IPS-18a (cell line): ENCODE measurements around the gene TRPV2.

Source experiments
- H3K27ac ChIP-seq: one replicate; pipeline ENCODE4 v1.5.1; 2013; ENCODE audit warnings: low read length
- H3K27me3 ChIP-seq: one replicate; pipeline ENCODE4 v1.6.1; 2013; ENCODE audit warnings: mild to moderate bottlenecking, low read length; ENCODE audit not compliant: control insufficient read depth, insufficient read depth
- H3K36me3 ChIP-seq: one replicate; pipeline ENCODE4 v1.6.1; 2013; ENCODE audit warnings: low read depth, low read length; ENCODE audit not compliant: control insufficient read depth
- H3K4me1 ChIP-seq: one replicate; pipeline ENCODE4 v1.6.1; 2013; ENCODE audit warnings: low read depth, low read length; ENCODE audit not compliant: control insufficient read depth
- H3K4me3 ChIP-seq: one replicate; pipeline ENCODE4 v1.5.1; 2013; ENCODE audit warnings: low read length
- H3K9ac ChIP-seq: one replicate; pipeline ENCODE4 v1.6.1; 2013; ENCODE audit warnings: mild to moderate bottlenecking, low read length, moderate library complexity
- H3K9me3 ChIP-seq: one replicate; pipeline ENCODE4 v1.6.1; 2013; ENCODE audit warnings: low read depth, low read length; ENCODE audit not compliant: control insufficient read depth

TRPV2 gene, protein sequence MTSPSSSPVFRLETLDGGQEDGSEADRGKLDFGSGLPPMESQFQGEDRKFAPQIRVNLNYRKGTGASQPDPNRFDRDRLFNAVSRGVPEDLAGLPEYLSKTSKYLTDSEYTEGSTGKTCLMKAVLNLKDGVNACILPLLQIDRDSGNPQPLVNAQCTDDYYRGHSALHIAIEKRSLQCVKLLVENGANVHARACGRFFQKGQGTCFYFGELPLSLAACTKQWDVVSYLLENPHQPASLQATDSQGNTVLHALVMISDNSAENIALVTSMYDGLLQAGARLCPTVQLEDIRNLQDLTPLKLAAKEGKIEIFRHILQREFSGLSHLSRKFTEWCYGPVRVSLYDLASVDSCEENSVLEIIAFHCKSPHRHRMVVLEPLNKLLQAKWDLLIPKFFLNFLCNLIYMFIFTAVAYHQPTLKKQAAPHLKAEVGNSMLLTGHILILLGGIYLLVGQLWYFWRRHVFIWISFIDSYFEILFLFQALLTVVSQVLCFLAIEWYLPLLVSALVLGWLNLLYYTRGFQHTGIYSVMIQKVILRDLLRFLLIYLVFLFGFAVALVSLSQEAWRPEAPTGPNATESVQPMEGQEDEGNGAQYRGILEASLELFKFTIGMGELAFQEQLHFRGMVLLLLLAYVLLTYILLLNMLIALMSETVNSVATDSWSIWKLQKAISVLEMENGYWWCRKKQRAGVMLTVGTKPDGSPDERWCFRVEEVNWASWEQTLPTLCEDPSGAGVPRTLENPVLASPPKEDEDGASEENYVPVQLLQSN

DNA sequence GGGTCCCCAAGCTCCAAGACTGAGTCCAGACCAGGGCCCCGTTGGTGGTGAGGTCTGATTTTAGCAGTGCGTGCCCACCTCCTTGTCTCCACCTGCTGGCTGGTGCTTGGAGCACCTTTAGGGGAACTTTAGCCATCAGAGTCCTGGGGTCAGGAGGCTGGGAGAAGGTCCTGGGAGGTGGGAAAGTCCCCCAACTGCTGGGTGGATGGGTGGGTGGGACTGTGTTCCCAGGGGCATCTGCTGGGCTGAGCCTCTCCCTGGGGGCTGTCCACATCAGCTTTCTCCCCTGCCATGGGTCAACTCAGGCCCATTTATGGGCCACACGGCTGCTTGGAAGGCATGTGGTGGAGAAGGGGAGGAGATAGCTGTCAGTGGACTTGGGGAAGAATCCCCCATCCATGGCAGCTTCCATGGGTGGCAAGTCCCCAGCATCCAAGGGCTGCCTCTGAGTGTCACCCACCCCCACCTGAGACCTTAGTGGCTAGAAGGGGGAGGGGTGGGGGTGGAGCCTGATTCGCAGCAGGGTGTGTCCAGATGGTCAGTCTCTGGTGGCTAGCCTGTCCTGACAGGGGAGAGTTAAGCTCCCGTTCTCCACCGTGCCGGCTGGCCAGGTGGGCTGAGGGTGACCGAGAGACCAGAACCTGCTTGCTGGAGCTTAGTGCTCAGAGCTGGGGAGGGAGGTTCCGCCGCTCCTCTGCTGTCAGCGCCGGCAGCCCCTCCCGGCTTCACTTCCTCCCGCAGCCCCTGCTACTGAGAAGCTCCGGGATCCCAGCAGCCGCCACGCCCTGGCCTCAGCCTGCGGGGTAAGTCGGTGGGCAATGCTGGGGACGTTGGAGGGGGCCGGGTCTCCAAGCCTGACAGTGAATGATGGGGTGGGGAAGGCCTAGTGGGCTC is at the start of gene TRPV2:
Gene TRPV2 (plus strand): TSS at position 541 of the 894 bp plus-strand sequence. CDS start 2,098 bp downstream, outside the sequence.
- Histone ChIP-seq H3K4me1 (peaks cover 5% of the 10 kb centered on the region), H3K27me3 (no peaks in the 10 kb centered on the region), H3K27ac (no peak within 1 kb of the TSS), H3K9ac (no peak within 1 kb of the TSS), H3K4me3 (no peak within 1 kb of the TSS), H3K36me3 (no peaks in the 10 kb centered on the region), H3K9me3 (no peaks in the 10 kb centered on the region)

DNA sequence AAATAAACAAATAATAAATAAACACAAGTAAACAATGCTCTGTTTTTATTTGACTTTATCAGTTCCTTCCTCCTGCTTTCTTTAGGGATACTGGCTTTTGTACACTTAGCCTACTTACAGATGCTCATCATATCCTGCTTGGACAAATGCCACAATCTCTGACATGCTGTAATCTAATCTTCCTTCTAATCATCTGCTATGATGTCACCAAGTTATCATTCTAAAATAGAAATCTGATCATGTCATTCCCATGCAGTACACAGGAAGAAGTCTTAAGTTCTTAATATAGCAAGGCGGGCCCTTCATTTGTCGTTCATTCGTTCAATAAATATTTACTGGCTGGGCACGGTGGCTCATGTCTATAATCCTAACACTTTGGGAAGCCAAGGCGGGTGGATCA is 43.6 kb upstream of the TRPV2 start:
- Histone ChIP-seq H3K4me3 (no peak overlapping the region), H3K27ac (no peak overlapping the region), H3K36me3 (no peaks in the 10 kb centered on the region), H3K9me3 (no peaks in the 10 kb centered on the region), H3K27me3 (no peaks in the 10 kb centered on the region), H3K4me1 (no peaks in the 10 kb centered on the region), H3K9ac (no peak overlapping the region)

DNA sequence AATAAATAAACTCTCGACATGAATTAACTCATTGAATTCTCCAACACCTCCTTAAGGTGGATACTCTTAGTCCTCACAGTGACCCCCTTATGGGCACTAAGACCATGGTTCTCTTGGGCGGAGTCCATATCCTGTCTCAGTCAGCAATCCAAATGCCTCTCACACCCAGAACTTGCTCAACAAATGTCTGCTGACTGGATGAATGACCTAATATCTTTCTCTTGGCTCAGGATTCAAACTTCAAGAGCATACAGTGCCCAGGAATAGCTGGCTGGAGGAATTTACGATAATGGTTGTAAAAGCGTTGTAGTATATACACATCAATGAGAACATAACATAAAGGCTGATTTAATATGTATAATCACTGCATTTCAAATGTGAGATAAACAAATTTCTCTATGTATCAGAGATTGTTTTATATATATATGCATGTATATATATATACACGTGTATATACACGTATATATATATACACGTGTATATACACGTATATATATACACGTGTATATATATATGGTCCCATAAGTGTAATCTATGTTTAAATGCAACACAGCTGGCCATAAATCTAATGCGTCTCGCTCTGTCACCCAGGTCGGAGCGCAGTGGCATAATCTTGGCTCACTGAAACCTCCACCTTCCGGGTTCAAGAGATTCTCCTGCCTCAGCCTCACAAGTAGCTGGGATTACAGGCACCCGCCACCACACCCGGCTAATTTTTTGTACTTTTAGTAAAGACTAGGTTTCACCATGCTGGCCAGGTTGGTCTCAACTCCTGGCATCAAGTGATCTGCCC is 41.0 kb upstream of the TRPV2 start:
- no peaks in the 10 kb centered on the region for H3K9me3 ChIP-seq
- H3K27ac ChIP-seq: no peak overlapping the region
- H3K4me1 ChIP-seq: no peaks in the 10 kb centered on the region
- H3K27me3 ChIP-seq: no peaks in the 10 kb centered on the region
- H3K4me3 ChIP-seq: no peak overlapping the region
- H3K36me3 ChIP-seq: no peaks in the 10 kb centered on the region
- H3K9ac ChIP-seq: no peak overlapping the region

DNA sequence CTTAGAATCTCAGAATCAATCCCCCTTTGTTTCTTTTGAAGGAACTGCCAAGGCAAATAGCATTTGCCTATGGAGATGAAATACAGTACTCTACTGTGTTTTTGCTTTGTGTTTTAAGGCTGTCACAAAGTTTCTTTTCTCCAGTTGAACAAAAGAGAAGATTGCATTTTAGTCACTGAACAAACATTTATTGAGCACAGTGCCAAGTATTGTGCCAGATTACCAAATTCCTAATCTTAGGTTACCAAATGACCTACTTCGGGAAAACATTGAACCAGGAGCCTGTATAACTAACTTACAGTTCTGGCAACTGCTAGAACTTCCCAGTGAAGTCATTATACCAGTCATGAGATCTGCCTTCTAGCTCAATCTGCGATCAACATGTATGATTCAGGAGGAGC is 37.4 kb upstream of the TRPV2 start:
- H3K27ac ChIP-seq: no peak overlapping the region

DNA sequence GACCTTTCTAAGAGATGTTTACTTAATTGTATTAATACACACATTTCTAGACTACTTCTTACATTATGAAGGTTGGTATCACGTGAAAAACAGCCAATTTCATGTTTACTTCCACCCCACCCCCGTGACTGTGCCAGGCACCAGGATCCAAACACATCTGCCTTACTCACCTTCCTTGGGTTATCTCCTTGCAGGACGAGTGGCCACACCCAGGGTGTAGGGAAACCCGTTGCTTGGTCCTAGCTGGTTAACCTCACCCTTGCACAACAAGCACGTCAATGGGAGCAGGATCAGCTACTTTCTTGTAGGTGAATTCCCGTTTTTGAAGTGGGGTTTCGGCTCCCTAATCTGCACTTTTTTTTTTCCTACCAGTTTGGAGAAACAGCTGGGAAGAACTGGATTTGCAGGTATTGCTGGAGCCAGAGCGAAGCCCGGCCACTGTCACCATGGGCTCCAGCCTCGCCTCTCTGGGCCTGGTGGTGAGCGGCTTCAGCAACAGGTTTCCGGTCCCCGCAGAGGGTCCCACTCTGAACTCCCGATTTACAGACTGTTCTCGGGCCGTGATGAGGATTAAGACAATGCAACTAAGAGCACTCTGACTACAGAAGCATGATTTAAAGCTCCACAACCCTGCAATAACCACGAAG is 36.6 kb upstream of the TRPV2 start:
- no peak overlapping the region for H3K27ac ChIP-seq
- H3K4me3 ChIP-seq: no peak overlapping the region
- H3K36me3 ChIP-seq: peaks cover 20% of the 10 kb centered on the region
- H3K4me1 ChIP-seq: no peaks in the 10 kb centered on the region
- H3K27me3 ChIP-seq: no peaks in the 10 kb centered on the region
- H3K9ac ChIP-seq: no peak overlapping the region
- no peaks in the 10 kb centered on the region for H3K9me3 ChIP-seq

More for the DNA sequence above, 37.4 kb upstream of the TRPV2 start:
- H3K27me3 ChIP-seq: no peaks in the 10 kb centered on the region
- no peak overlapping the region for H3K4me3 ChIP-seq
- peaks cover 12% of the 10 kb centered on the region for H3K36me3 ChIP-seq
- no peaks in the 10 kb centered on the region for H3K9me3 ChIP-seq
- no peaks in the 10 kb centered on the region for H3K4me1 ChIP-seq
- no peak overlapping the region for H3K9ac ChIP-seq

DNA sequence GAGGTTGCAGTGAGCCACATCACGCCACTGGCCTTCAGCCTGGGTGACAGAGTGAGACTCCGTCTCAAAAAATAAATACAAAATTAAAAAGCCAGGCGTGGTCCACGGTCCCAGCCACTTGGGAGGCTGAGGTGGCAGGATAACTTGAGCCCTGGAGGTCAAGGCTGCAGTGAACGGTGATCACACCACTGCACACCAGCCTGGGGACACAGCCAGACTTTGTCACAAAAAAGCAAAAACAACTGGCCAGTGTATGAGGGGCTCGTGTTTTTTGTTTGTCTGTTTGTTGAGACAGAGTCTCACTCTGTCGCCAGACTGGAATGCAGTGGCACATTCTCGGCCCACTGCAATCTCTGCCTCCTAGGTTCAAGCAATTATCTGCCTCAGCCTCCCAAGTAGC is 35.7 kb upstream of the TRPV2 start:
- H3K9ac ChIP-seq: no peak overlapping the region
- H3K27me3 ChIP-seq: no peaks in the 10 kb centered on the region
- H3K36me3 ChIP-seq: peaks cover 20% of the 10 kb centered on the region
- H3K27ac ChIP-seq: no peak overlapping the region
- H3K4me3 ChIP-seq: no peak overlapping the region
- no peaks in the 10 kb centered on the region for H3K9me3 ChIP-seq
- H3K4me1 ChIP-seq: no peaks in the 10 kb centered on the region

DNA sequence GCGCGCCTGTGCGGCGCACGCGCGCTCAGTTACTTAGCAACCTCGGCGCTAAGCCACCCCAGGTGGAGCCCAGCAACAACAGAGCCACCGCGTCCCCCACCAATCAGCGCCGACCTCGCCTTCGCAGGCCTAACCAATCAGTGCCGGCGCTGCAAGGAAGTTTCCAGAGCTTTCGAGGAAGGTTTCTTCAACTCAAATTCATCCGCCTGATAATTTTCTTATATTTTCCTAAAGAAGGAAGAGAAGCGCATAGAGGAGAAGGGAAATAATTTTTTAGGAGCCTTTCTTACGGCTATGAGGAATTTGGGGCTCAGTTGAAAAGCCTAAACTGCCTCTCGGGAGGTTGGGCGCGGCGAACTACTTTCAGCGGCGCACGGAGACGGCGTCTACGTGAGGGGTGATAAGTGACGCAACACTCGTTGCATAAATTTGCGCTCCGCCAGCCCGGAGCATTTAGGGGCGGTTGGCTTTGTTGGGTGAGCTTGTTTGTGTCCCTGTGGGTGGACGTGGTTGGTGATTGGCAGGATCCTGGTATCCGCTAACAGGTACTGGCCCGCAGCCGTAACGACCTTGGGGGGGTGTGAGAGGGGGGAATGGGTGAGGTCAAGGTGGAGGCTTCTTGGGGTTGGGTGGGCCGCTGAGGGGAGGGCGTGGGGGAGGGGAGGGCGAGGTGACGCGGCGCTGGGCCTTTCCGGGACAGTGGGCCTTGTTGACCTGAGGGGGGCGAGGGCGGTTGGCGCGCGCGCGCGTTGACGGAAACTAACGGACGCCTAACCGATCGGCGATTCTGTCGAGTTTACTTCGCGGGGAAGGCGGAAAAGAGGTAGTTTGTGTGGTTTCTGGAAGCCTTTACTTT is 34.5 kb upstream of the TRPV2 start, which contains the start of gene UBB:
Gene UBB (plus strand): TSS at position 452 of the 856 bp plus-strand sequence. CDS start 817 bp downstream, outside the sequence.
- peak within 1 kb of the TSS; percentile 100 for H3K4me3 ChIP-seq
- peak within 1 kb of the TSS; percentile 93 for H3K27ac ChIP-seq
- H3K4me1 ChIP-seq: no peaks in the 10 kb centered on the region
- H3K9me3 ChIP-seq: no peaks in the 10 kb centered on the region
- peaks cover 20% of the 10 kb centered on the region for H3K36me3 ChIP-seq
- H3K9ac ChIP-seq: peak within 1 kb of the TSS; percentile 97
- H3K27me3 ChIP-seq: no peaks in the 10 kb centered on the region

DNA sequence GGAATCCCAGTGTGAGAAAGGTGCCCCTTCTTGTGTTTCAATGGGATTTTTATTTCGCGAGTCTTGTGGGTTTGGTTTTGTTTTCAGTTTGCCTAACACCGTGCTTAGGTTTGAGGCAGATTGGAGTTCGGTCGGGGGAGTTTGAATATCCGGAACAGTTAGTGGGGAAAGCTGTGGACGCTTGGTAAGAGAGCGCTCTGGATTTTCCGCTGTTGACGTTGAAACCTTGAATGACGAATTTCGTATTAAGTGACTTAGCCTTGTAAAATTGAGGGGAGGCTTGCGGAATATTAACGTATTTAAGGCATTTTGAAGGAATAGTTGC is 33.9 kb upstream of the TRPV2 start:
- Histone ChIP-seq H3K9ac (peak overlapping the region; percentile 97), H3K4me1 (no peaks in the 10 kb centered on the region), H3K36me3 (peaks cover 20% of the 10 kb centered on the region), H3K4me3 (peak overlapping the region; percentile 100), H3K9me3 (no peaks in the 10 kb centered on the region), H3K27me3 (no peaks in the 10 kb centered on the region), H3K27ac (peak overlapping the region; percentile 93)

DNA sequence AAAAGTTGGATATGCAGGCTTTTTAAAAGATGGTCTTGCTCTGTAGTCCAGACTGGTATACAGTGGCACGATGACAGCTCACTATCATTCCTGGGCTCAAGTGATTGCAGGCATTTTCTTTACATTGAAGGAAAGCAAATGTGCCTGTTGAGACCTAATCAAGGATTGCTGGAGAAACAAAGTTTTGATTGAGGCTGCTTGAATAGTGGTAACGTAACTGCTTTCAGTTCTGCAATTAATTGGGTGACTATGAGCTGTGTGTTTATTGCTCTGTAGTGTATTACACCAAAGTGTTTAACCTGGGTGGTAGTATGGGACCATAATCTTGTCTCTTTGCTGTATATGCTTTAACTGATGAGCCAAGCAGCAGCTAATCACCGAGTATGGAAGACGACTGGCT is 32.2 kb upstream of the TRPV2 start:
- no peak overlapping the region for H3K27ac ChIP-seq
- H3K27me3 ChIP-seq: no peaks in the 10 kb centered on the region
- peaks cover 20% of the 10 kb centered on the region for H3K36me3 ChIP-seq
- no peaks in the 10 kb centered on the region for H3K9me3 ChIP-seq
- H3K4me1 ChIP-seq: peaks cover 5% of the 10 kb centered on the region
- H3K9ac ChIP-seq: no peak overlapping the region
- no peak overlapping the region for H3K4me3 ChIP-seq

DNA sequence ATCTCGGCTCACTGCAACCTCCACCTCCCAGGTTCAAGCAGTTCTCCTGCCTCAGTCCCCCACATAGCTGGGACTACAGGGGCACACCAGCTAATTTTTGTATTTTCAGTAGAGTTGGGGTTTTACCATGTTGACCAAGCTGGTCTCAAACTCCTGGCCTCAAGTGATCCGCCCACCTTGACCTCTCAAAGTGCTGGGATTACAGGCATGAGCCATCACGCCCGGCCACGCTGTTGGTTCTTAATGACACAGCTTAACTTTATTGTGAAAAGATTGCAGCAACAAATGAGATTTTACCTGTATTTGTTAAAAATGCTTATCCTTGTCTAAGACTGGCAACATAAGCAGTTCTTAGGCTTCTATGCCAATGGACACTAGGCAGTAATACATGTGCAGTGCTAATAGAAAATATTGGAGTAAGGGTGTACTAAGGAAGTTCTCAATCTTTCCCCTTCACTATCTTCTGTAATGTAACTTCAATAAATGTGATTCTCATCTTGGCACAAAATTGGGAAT is 31.5 kb upstream of the TRPV2 start:
- Histone ChIP-seq H3K27ac (no peak overlapping the region), H3K4me3 (no peak overlapping the region), H3K4me1 (peaks cover 5% of the 10 kb centered on the region), H3K27me3 (no peaks in the 10 kb centered on the region), H3K9me3 (no peaks in the 10 kb centered on the region), H3K36me3 (peaks cover 20% of the 10 kb centered on the region), H3K9ac (no peak overlapping the region)
